HFFc6 (cell line): ENCODE data around the gene FRG2. TPM values are rescaled to one million over a fixed set of nuclear protein-coding genes. Genes with fewer than 3 reads are reported as not detected.
"Not testable (repeated sequence)": the region's sequence is repeated elsewhere in the genome, so short reads cannot be mapped to it uniquely, and the experiment has no call there.

Source experiments
- DNase-seq: peaks from one replicate; pipeline ENCODE4 v3.0.0-alpha.2; 2018
- H3K27ac Mint-ChIP-seq: 2 replicates; pipeline ENCODE4 v1.8.0; 2020; ENCODE audit warnings: mild to moderate bottlenecking, mixed read lengths
- H3K27me3 Mint-ChIP-seq: 2 replicates; pipeline ENCODE4 v1.8.0; 2021; ENCODE audit warnings: mild to moderate bottlenecking, moderate library complexity, mixed read lengths; ENCODE audit not compliant: insufficient read depth
- H3K36me3 Mint-ChIP-seq: 2 replicates; pipeline ENCODE4 v1.8.0; 2021; ENCODE audit warnings: low read depth, mixed read lengths
- H3K4me1 Mint-ChIP-seq: 2 replicates; pipeline ENCODE4 v1.8.0; 2020; ENCODE audit warnings: low read depth, mixed read lengths
- H3K4me3 Mint-ChIP-seq: 2 replicates; pipeline ENCODE4 v1.8.0; 2020; ENCODE audit warnings: mild to moderate bottlenecking, moderate library complexity, mixed read lengths
- H3K9me3 Mint-ChIP-seq: 2 replicates; pipeline ENCODE4 v1.8.0; 2020; ENCODE audit warnings: mild to moderate bottlenecking, mixed read lengths
- CTCF ChIP-seq: fragments of 200-600 bp; sonication (generic); IDR thresholded peaks from 2 replicates; pipeline ENCODE4 v1.5.0; 2021; ENCODE audit warnings: antibody characterized with exemption, mild to moderate bottlenecking
- total RNA-seq, 6 experiments: library from RNA; stranded (reverse); fragmentation: NEBNext Ultra II Directional; extraction: Animal tissue kit (Norgen Biotek cat#: 25700); gene quantifications; 2 replicates in 1 of 6; 3 replicates in 5 of 6; pipeline ENCODE4 v1.2.3, GENCODE V29; 2021

FRG2 gene
- total RNA-seq, 6 experiments from 2014 or later: not detected

- no peak for TF ChIP-seq CTCF
- Mint-ChIP-seq H3K27ac (no peak overlapping the region), H3K27me3 (peaks cover 51% of the 10 kb centered on the region), H3K4me1 (no peaks in the 10 kb centered on the region; the same call in 1 of the 2 replicates), H3K4me3 (no peak overlapping the region), H3K36me3 (no peaks in the 10 kb centered on the region), H3K9me3 (peaks cover 26% of the 10 kb centered on the region)
- no peak for DNase-seq
These were observed 10.4 kb downstream of the FRG2 start for GRCh38 chr4:190016369-190017289.

- peaks cover 26% of the 10 kb centered on the region for H3K9me3 Mint-ChIP-seq
- peaks cover 45% of the 10 kb centered on the region for H3K27me3 Mint-ChIP-seq
- H3K36me3 Mint-ChIP-seq: no peaks in the 10 kb centered on the region
- TF ChIP-seq CTCF: no peak
- no peak for DNase-seq
- H3K4me3 Mint-ChIP-seq: no peak overlapping the region
- no peaks in the 10 kb centered on the region; the same call in 1 of the 2 replicates for H3K4me1 Mint-ChIP-seq
- H3K27ac Mint-ChIP-seq: no peak overlapping the region
These were observed 11.3 kb downstream of the FRG2 start for GRCh38 chr4:190015538-190016368.

GRCh38 chr4:190014771-190015537, 12.1 kb downstream of the FRG2 start:
- Mint-ChIP-seq H3K4me1 (no peaks in the 10 kb centered on the region), H3K4me3 (peak overlapping the region; percentile 53; the same call in 1 of the 2 replicates), H3K9me3 (peaks cover 26% of the 10 kb centered on the region), H3K27ac (no peak overlapping the region), H3K27me3 (peaks cover 38% of the 10 kb centered on the region), H3K36me3 (no peaks in the 10 kb centered on the region)
- no peak for TF ChIP-seq CTCF
- DNase-seq: no peak

GRCh38 chr4:189989941-189990340, 37.1 kb downstream of the FRG2 start:
- not testable (repeated sequence) for H3K27me3 Mint-ChIP-seq, H3K9me3 Mint-ChIP-seq, H3K4me1 Mint-ChIP-seq, H3K27ac Mint-ChIP-seq, H3K4me3 Mint-ChIP-seq, DNase-seq, H3K36me3 Mint-ChIP-seq

GRCh38 chr4:189988877-189989431, 38.1 kb downstream of the FRG2 start:
- no peak overlapping the region for H3K27ac Mint-ChIP-seq
- DNase-seq: no peak
- no peaks in the 10 kb centered on the region for H3K36me3 Mint-ChIP-seq
- no peak for TF ChIP-seq CTCF
- H3K4me1 Mint-ChIP-seq: no peaks in the 10 kb centered on the region
- H3K9me3 Mint-ChIP-seq: no peaks in the 10 kb centered on the region; the same call in 1 of the 2 replicates
- H3K4me3 Mint-ChIP-seq: no peak overlapping the region
- H3K27me3 Mint-ChIP-seq: no peaks in the 10 kb centered on the region; the same call in 1 of the 2 replicates

- not testable (repeated sequence) for H3K9me3 Mint-ChIP-seq, H3K4me3 Mint-ChIP-seq, H3K27ac Mint-ChIP-seq, H3K36me3 Mint-ChIP-seq, H3K27me3 Mint-ChIP-seq, DNase-seq, H3K4me1 Mint-ChIP-seq
These were observed 41.3 kb downstream of the FRG2 start for GRCh38 chr4:189985651-189986243.

GRCh38 chr4:189984661-189985060, 42.4 kb downstream of the FRG2 start:
- not testable (repeated sequence) for H3K27me3 Mint-ChIP-seq, DNase-seq, H3K27ac Mint-ChIP-seq, H3K4me1 Mint-ChIP-seq, H3K36me3 Mint-ChIP-seq, H3K9me3 Mint-ChIP-seq, H3K4me3 Mint-ChIP-seq

- H3K27me3 Mint-ChIP-seq, H3K36me3 Mint-ChIP-seq, H3K9me3 Mint-ChIP-seq, H3K27ac Mint-ChIP-seq, DNase-seq, H3K4me3 Mint-ChIP-seq, H3K4me1 Mint-ChIP-seq: not testable (repeated sequence)
These were observed 43.0 kb downstream of the FRG2 start for GRCh38 chr4:189983916-189984526.
